Natural killer cell (primary cell): ENCODE data around the gene BTBD8. TPM values are rescaled to one million over a fixed set of nuclear protein-coding genes. Genes with fewer than 3 reads are reported as not detected.

Experiments
- ATAC-seq, 3 donors: fragments of 150-1000 bp in 2 of 3; fragments of 200-7000 bp in 1 of 3; cut with Tn5 transposase; 1 replicate in 1 of 3; 2 replicates in 2 of 3; pipeline ENCODE4 v1.10.0; 2021; ENCODE audit warnings: mild to moderate bottlenecking in 2 of 3, moderate library complexity in 2 of 3
- DNase-seq, 2 donors: peaks; one replicate each; pipeline versions ENCODE4 v3.0.0 to v3.0.0-alpha.2; 2013 to 2021; ENCODE audit warnings: mixed read lengths in 1 of 2
- H3K27ac ChIP-seq: one replicate; pipeline ENCODE4 v1.5.1; 2013; ENCODE audit warnings: mild to moderate bottlenecking, low read length
- H3K27me3 ChIP-seq: one replicate; pipeline ENCODE4 v1.6.1; 2013; ENCODE audit warnings: low read length; ENCODE audit not compliant: control insufficient read depth, insufficient read depth
- H3K36me3 ChIP-seq: one replicate; pipeline ENCODE4 v1.6.1; 2013; ENCODE audit warnings: low read length; ENCODE audit not compliant: control insufficient read depth, insufficient read depth
- H3K4me1 ChIP-seq: one replicate; pipeline ENCODE4 v1.6.1; 2013; ENCODE audit warnings: low read length; ENCODE audit not compliant: control insufficient read depth, insufficient read depth
- H3K4me3 ChIP-seq: one replicate; pipeline ENCODE4 v1.5.1; 2013; ENCODE audit warnings: low read length
- H3K9me3 ChIP-seq: one replicate; pipeline ENCODE4 v1.6.1; 2013; ENCODE audit warnings: low read length; ENCODE audit not compliant: control insufficient read depth, insufficient read depth
- H3K27ac Mint-ChIP-seq, 2 donors: one replicate each; pipeline ENCODE4 v1.8.0; 2022; ENCODE audit warnings: mild to moderate bottlenecking in 2 of 2, mixed read lengths in 2 of 2, moderate library complexity in 1 of 2
- H3K27me3 Mint-ChIP-seq, 2 donors: one replicate each; pipeline ENCODE4 v1.8.0; 2022; ENCODE audit warnings: low read depth in 2 of 2, mixed read lengths in 2 of 2
- H3K36me3 Mint-ChIP-seq: one replicate; pipeline ENCODE4 v1.8.0; 2022; ENCODE audit warnings: mixed read lengths
- H3K4me1 Mint-ChIP-seq, 2 donors: one replicate each; pipeline ENCODE4 v1.8.0; 2022; ENCODE audit warnings: mixed read lengths in 2 of 2
- H3K4me3 Mint-ChIP-seq: one replicate; pipeline ENCODE4 v1.8.0; 2022; ENCODE audit warnings: mild to moderate bottlenecking, moderate library complexity, mixed read lengths
- H3K9me3 Mint-ChIP-seq, 2 donors: one replicate each; pipeline ENCODE4 v1.8.0; 2022; ENCODE audit warnings: mixed read lengths in 2 of 2
- CTCF ChIP-seq: fragments of 200-600 bp; IDR thresholded peaks from one replicate; pipeline ENCODE4 v1.8.0; 2022; ENCODE audit warnings: antibody characterized with exemption
- WGBS: methylation state at CpG from one replicate; pipeline ENCODE4 v1.1.7; 2013; ENCODE audit warnings: missing lambda C conversion rate; ENCODE audit not compliant: insufficient coverage; 5-methylcytosine and 5-hydroxymethylcytosine counted together
- intact Hi-C: fragments of 100-400 bp; cut with micrococcal nuclease; formaldehyde crosslinking; loops from one replicate; pipeline ENCODE4 v1.14.2; 2022
- total RNA-seq, 4 donors: library from RNA; stranded (reverse); fragments of 120-200 nt in 1 of 4; gene quantifications; one replicate each; pipeline versions ENCODE4 v1.2.3 to v1.2.4, GENCODE V29; 2013 to 2022

Gene BTBD8
- total RNA-seq, 3 donors from 2014 or later (not counting 1 experiment from before 2014, with no cell fraction given): 3.7 to 5.7 (median 4.0) TPM

GRCh38 chr1:92037400-92037799 is 42.7 kb upstream of the BTBD8 start:
- H3K27ac Mint-ChIP-seq: no peak overlapping the region
- Histone ChIP-seq H3K4me1 (no peaks in the 10 kb centered on the region), H3K27me3 (no peaks in the 10 kb centered on the region), H3K4me3 (no peak overlapping the region), H3K36me3 (no peaks in the 10 kb centered on the region), H3K27ac (no peak overlapping the region), H3K9me3 (no peaks in the 10 kb centered on the region)
- ATAC-seq (no peak), DNase-seq (no peak)
- H3K4me1 Mint-ChIP-seq: peaks cover 0 to 4% of the 10 kb centered on the region in 2 donors
- 90% methylated on average over 6 of the region's 6 CpGs for WGBS
- no peak for TF ChIP-seq CTCF
- H3K27me3 Mint-ChIP-seq: no peaks in the 10 kb centered on the region
- intact Hi-C loops: no loop called here
- H3K9me3 Mint-ChIP-seq: no peaks in the 10 kb centered on the region
- H3K36me3 Mint-ChIP-seq: no peaks in the 10 kb centered on the region
- no peak overlapping the region for H3K4me3 Mint-ChIP-seq

- no peak overlapping the region for H3K4me3 Mint-ChIP-seq
- H3K27me3 Mint-ChIP-seq: no peaks in the 10 kb centered on the region
- Histone ChIP-seq H3K9me3 (no peaks in the 10 kb centered on the region), H3K4me3 (no peak overlapping the region), H3K36me3 (no peaks in the 10 kb centered on the region), H3K27ac (no peak overlapping the region), H3K4me1 (no peaks in the 10 kb centered on the region), H3K27me3 (no peaks in the 10 kb centered on the region)
- no peaks in the 10 kb centered on the region for H3K36me3 Mint-ChIP-seq
- ATAC-seq (no peak), DNase-seq (no peak)
- WGBS: 86% methylated on average over 2 of the region's 2 CpGs
- peaks cover 0 to 4% of the 10 kb centered on the region in 2 donors for H3K4me1 Mint-ChIP-seq
- no peak for TF ChIP-seq CTCF
- H3K9me3 Mint-ChIP-seq: no peaks in the 10 kb centered on the region
- intact Hi-C loops: no loop called here
- no peak overlapping the region for H3K27ac Mint-ChIP-seq
Measured at GRCh38 chr1:92038695-92039346, 41.3 kb upstream of the BTBD8 start.

GRCh38 chr1:92040971-92041370 is 39.2 kb upstream of the BTBD8 start:
- ATAC-seq (no peak), DNase-seq (no peak)
- Mint-ChIP-seq H3K4me1 (peaks cover 0 to 3% of the 10 kb centered on the region in 2 donors), H3K9me3 (no peaks in the 10 kb centered on the region), H3K27ac (no peak overlapping the region), H3K4me3 (no peak overlapping the region), H3K27me3 (no peaks in the 10 kb centered on the region), H3K36me3 (no peaks in the 10 kb centered on the region)
- no peak for TF ChIP-seq CTCF
- intact Hi-C loops: no loop called here
- Histone ChIP-seq H3K4me1 (no peaks in the 10 kb centered on the region), H3K9me3 (no peaks in the 10 kb centered on the region), H3K27ac (no peak overlapping the region), H3K4me3 (no peak overlapping the region), H3K27me3 (no peaks in the 10 kb centered on the region), H3K36me3 (no peaks in the 10 kb centered on the region)
- WGBS: 88% methylated on average over 1 of the region's 1 CpG

- Mint-ChIP-seq H3K36me3 (no peaks in the 10 kb centered on the region), H3K27me3 (no peaks in the 10 kb centered on the region), H3K4me3 (no peak overlapping the region), H3K27ac (no peak overlapping the region), H3K4me1 (no peaks in the 10 kb centered on the region), H3K9me3 (no peaks in the 10 kb centered on the region)
- ATAC-seq (no peak), DNase-seq (no peak)
- intact Hi-C loops: no loop called here
- no peak overlapping the region for H3K4me3 ChIP-seq
- H3K4me1 ChIP-seq: no peaks in the 10 kb centered on the region
- no peaks in the 10 kb centered on the region for H3K36me3 ChIP-seq
- no peak for TF ChIP-seq CTCF
- H3K27me3 ChIP-seq: no peaks in the 10 kb centered on the region
- WGBS: 93% methylated on average over 5 of the region's 5 CpGs
- H3K27ac ChIP-seq: no peak overlapping the region
- H3K9me3 ChIP-seq: no peaks in the 10 kb centered on the region
Measured at GRCh38 chr1:92043621-92044020, 36.5 kb upstream of the BTBD8 start.
